Measurements from ENCODE around the gene PRKAG1.
A peak's percentile ranks its signal among the peaks of the same experiment; 100 is the strongest.

Gene PRKAG1

DNA sequence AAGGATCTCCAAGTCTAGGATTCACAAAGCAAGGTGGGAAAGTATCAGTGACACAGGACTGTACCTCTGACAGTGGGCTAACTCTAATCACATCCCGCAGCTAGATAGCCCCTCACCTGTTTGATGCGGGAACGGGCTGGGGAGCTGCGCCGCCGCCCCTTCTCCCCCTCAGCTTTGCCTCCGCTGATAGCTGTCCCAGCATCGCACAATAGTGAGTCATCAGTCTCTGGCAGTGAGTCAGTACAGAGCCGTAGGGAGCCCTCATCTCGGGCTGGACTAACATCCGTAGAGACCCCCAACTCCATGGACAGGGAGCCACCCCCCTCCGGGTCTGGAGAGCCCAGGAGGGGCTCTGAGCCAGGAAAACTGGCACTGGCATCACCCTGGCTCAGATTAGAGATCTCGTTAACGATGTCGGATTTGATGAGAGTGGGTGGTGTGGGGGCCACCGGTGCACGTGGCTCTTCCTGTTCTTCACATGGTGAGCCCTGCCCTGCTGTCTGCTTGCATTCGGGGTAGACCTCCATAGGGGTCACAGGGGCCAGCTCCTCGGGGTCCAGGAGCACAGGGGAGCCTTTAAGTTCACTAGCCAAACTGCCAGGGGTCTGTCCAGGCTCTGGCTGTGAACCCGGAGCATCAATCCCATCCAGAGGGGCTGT is 31.1 kb upstream of the PRKAG1 start:
- ATAC-seq (ENCODE audit: low read depth), result peak; percentile 49; the same call in 1 of the 3 replicates
- peaks cover 93% of the 10 kb centered on the region for H3K36me3 ChIP-seq (ENCODE audit: low read depth)

DNA sequence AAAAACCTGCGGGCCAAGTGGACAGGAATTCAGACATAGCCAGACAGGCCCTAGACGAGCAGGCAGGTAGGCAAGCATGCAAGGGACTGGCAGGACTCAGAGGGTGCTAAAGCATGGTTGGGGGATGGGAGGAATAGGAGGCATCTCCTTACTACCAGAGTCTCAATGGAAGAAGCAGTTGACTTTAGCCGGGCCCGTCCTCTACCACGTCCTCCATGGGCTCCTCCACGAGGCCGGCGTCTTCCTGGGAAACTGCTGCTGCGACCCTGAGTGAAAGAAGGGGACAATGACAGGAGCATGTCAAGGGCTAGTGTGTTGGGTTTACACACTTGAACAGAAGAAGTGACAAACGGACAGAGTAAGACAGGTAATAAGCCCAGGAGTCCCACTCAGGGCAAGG is 30.4 kb upstream of the PRKAG1 start:
- H3K36me3 ChIP-seq (ENCODE audit: low read depth), result peaks cover 93% of the 10 kb centered on the region
- no peak overlapping the region for H3K27ac ChIP-seq (ENCODE audit: poor library complexity, severe bottlenecking)
- TF ChIP-seq, protein P1, sequence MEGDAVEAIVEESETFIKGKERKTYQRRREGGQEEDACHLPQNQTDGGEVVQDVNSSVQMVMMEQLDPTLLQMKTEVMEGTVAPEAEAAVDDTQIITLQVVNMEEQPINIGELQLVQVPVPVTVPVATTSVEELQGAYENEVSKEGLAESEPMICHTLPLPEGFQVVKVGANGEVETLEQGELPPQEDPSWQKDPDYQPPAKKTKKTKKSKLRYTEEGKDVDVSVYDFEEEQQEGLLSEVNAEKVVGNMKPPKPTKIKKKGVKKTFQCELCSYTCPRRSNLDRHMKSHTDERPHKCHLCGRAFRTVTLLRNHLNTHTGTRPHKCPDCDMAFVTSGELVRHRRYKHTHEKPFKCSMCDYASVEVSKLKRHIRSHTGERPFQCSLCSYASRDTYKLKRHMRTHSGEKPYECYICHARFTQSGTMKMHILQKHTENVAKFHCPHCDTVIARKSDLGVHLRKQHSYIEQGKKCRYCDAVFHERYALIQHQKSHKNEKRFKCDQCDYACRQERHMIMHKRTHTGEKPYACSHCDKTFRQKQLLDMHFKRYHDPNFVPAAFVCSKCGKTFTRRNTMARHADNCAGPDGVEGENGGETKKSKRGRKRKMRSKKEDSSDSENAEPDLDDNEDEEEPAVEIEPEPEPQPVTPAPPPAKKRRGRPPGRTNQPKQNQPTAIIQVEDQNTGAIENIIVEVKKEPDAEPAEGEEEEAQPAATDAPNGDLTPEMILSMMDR (IDR thresholded peaks at IDR 0.05; ENCODE audit: poor library complexity, severe bottlenecking), result no peak

More for the DNA sequence above, 31.1 kb upstream of the PRKAG1 start:
- Histone ChIP-seq H3K9me3 (ENCODE audit: severe bottlenecking) (no peaks in the 10 kb centered on the region), H3K4me3 (ENCODE audit: severe bottlenecking) (no peak overlapping the region), H3K27ac (ENCODE audit: poor library complexity, severe bottlenecking) (no peak overlapping the region), H3K4me1 (ENCODE audit: insufficient read depth, poor library complexity, severe bottlenecking) (no peaks in the 10 kb centered on the region), H3K27me3 (ENCODE audit: insufficient read depth, poor library complexity, severe bottlenecking) (no peaks in the 10 kb centered on the region)
- no peak for DNase-seq (ENCODE audit: low spot score)
- TF ChIP-seq, protein P1 (IDR thresholded peaks at IDR 0.05; ENCODE audit: poor library complexity, severe bottlenecking), result no peak

DNA sequence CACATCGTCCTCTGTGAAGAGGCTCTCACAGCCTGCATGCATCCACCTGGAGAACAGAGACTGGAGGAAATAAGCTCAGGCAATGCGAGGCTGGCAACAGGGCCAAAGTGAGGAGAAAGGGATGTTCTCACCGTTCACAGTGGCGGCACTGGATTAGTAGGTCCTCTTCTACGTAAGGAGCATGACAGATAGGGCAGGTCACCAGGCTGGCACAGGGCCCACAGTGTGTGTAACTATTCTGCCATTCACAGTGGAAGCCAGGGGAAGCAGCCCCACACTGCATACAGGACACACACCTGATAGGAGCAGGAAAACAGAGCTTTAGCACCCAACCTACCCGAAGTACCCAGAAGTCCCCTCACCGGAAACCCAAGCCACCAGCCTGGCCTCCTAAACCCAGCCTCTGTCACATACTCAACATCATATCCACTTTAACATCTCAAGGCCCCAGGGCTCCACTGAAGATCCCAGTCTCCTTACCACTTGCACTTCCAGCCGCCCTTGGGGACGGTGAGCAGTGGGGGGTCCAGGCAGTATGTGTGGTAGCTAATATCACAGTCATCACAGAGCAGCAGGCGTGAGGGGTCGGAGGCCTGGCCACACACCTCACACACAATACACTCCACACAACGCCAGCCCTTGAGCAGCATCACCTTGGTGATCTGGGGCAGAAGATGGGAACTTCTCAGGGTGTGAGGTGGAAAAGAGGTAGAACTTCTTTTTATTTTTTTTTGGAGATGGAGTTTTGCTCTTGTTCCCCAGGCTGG is 27.7 kb upstream of the PRKAG1 start:
- TF ChIP-seq, protein P1 (IDR thresholded peaks at IDR 0.05; ENCODE audit: poor library complexity, severe bottlenecking), result no peak

More for the DNA sequence above, 30.4 kb upstream of the PRKAG1 start:
- Histone ChIP-seq H3K27me3 (ENCODE audit: insufficient read depth, poor library complexity, severe bottlenecking) (no peaks in the 10 kb centered on the region), H3K4me1 (ENCODE audit: insufficient read depth, poor library complexity, severe bottlenecking) (no peaks in the 10 kb centered on the region), H3K9me3 (ENCODE audit: severe bottlenecking) (no peaks in the 10 kb centered on the region), H3K4me3 (ENCODE audit: severe bottlenecking) (no peak overlapping the region)
- ATAC-seq (ENCODE audit: low read depth) (no peak), DNase-seq (ENCODE audit: low spot score) (no peak)

DNA sequence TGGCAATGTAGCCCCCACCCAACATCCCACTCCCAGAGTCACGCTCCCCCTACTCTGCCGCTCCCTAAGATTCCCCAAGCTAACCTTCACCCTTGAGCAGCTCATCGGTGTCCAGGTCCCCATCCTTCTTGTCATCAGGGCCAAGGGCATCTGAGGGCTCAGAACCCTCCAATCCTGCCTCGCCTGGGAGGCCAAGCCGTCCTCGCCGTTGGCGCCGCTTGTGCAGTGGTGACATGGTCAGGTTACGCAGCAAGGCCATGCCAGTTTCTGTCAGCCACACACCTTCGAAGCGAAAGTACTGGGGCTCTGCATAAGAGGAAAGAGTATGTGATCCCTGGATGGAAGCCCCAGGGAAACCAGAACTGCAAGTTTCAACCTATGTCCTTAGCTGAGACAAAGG is 26.1 kb upstream of the PRKAG1 start:
- no peaks in the 10 kb centered on the region for H3K27me3 ChIP-seq (ENCODE audit: insufficient read depth, poor library complexity, severe bottlenecking)
- ATAC-seq (ENCODE audit: low read depth), result no peak
- no peak overlapping the region for H3K4me3 ChIP-seq (ENCODE audit: severe bottlenecking)
- H3K4me1 ChIP-seq (ENCODE audit: insufficient read depth, poor library complexity, severe bottlenecking), result no peaks in the 10 kb centered on the region
- DNase-seq (ENCODE audit: low spot score), result peak; percentile 36
- no peaks in the 10 kb centered on the region for H3K9me3 ChIP-seq (ENCODE audit: severe bottlenecking)
- TF ChIP-seq, protein P1 (IDR thresholded peaks at IDR 0.05; ENCODE audit: poor library complexity, severe bottlenecking), result no peak
- H3K27ac ChIP-seq (ENCODE audit: poor library complexity, severe bottlenecking), result no peak overlapping the region
- H3K36me3 ChIP-seq (ENCODE audit: low read depth), result peaks cover 96% of the 10 kb centered on the region

More for the DNA sequence above, 27.7 kb upstream of the PRKAG1 start:
- DNase-seq (ENCODE audit: low spot score) (no peak), ATAC-seq (ENCODE audit: low read depth) (no peak)
- Histone ChIP-seq H3K36me3 (ENCODE audit: low read depth) (peaks cover 99% of the 10 kb centered on the region), H3K27me3 (ENCODE audit: insufficient read depth, poor library complexity, severe bottlenecking) (no peaks in the 10 kb centered on the region), H3K27ac (ENCODE audit: poor library complexity, severe bottlenecking) (no peak overlapping the region), H3K4me1 (ENCODE audit: insufficient read depth, poor library complexity, severe bottlenecking) (no peaks in the 10 kb centered on the region), H3K9me3 (ENCODE audit: severe bottlenecking) (no peaks in the 10 kb centered on the region), H3K4me3 (ENCODE audit: severe bottlenecking) (no peak overlapping the region)
